Gastroesophageal sphincter (tissue), 4 donors: ENCODE data around the gene ANP32B. TPM values are rescaled to one million over a fixed set of nuclear protein-coding genes. Genes with fewer than 3 reads are reported as not detected.
"Not testable (repeated sequence)": the region's sequence is repeated elsewhere in the genome, so short reads cannot be mapped to it uniquely, and the experiment has no call there.

Experiments
- ATAC-seq: fragments of 150-250 bp; one replicate; pipeline ENCODE4 v1.9.1; 2016; ENCODE audit warnings: mild to moderate bottlenecking, moderate library complexity
- H3K27ac ChIP-seq, 4 donors: fragments of 200-600 bp; sonication (generic) in 3 of 4; 1 replicate in 3 of 4; 2 replicates in 1 of 4; pipeline ENCODE4 v1.5.1; 2016 to 2019
- H3K27me3 ChIP-seq: fragments of 200-600 bp; sonication (generic); one replicate; pipeline ENCODE4 v1.5.1; 2019
- H3K36me3 ChIP-seq, 2 donors: fragments of 200-600 bp; sonication (generic); one replicate each; pipeline ENCODE4 v1.5.1; 2019; ENCODE audit warnings: control low read depth in 1 of 2
- H3K4me1 ChIP-seq, 3 donors: fragments of 200-600 bp; sonication (generic); 1 replicate in 2 of 3; 2 replicates in 1 of 3; pipeline ENCODE4 v1.5.1; 2016 to 2019; ENCODE audit warnings: control low read depth in 2 of 3
- H3K4me3 ChIP-seq, 2 donors: fragments of 200-600 bp; sonication (generic); one replicate each; pipeline ENCODE4 v1.5.1; 2019; ENCODE audit warnings: mild to moderate bottlenecking in 1 of 2, moderate library complexity in 1 of 2
- H3K9me3 ChIP-seq, 3 donors: fragments of 200-600 bp; sonication (generic); one replicate each; pipeline ENCODE4 v1.5.1; 2017 to 2019; ENCODE audit warnings: control low read depth in 2 of 3
- EP300 ChIP-seq: sonication (generic); formaldehyde crosslinking; IDR thresholded peaks from one replicate; pipeline ENCODE4 v1.6.1; 2017; ENCODE audit warnings: antibody characterized with exemption, mild to moderate bottlenecking
- POLR2A ChIP-seq, 2 donors: fragments of 450-650 bp; IDR thresholded peaks; one replicate each; pipeline ENCODE4 v1.6.1; 2017; ENCODE audit warnings: antibody characterized with exemption in 2 of 2, mild to moderate bottlenecking in 2 of 2, moderate library complexity in 1 of 2
- POLR2AphosphoS5 ChIP-seq: sonication (generic); formaldehyde crosslinking; IDR thresholded peaks from one replicate; pipeline ENCODE4 v1.6.1; 2017; ENCODE audit warnings: antibody characterized with exemption
- WGBS, 2 donors: methylation state at CpG; one replicate each; pipeline ENCODE4 v1.1.5; 2018; ENCODE audit warnings: low coverage in 1 of 2; 5-methylcytosine and 5-hydroxymethylcytosine counted together
- total RNA-seq, 4 donors: library from RNA; depleted of rRNA; stranded (reverse); fragments of >200 nt; gene quantifications; one replicate each; pipeline ENCODE4 v1.1.0, GENCODE V29; 2016
- TF ChIP-seq, protein P1 (sequence below), 4 experiments: fragments of 200-600 bp in 2 of 4; fragments of 450-650 bp in 2 of 4; sonication (generic) in 1 of 4; IDR thresholded peaks; one replicate each; pipeline ENCODE4 v1.5.1; 2017 to 2019; ENCODE audit warnings: antibody characterized with exemption in 4 of 4, mild to moderate bottlenecking in 2 of 4, moderate library complexity in 2 of 4

ANP32B gene
- total RNA-seq, 4 donors from 2014 or later, result 33.0 to 41.0 (median 36.1) TPM

DNA sequence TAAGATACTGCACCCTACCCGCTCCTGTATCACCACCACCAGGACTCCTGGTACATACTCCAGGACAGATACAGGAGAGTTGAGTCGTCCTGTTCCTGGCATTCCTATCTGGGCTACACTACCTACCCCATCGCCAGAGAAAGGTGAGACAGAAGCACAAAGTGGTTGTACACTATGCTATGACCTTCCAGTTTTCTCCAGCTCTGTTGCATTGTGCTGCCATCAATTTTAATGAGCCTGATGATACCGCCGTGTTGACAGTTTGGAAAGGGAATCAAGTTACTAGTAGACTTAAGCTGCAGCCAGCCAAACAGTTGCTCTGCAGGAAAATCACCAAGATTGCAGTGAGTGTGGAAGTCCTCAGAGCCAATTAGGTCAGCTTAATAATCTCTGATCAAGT lies 35.2 kb downstream of the ANP32B start:
- H3K4me1 ChIP-seq, result no peaks in the 10 kb centered on the region
- no peak for TF ChIP-seq EP300
- TF ChIP-seq, protein P1, sequence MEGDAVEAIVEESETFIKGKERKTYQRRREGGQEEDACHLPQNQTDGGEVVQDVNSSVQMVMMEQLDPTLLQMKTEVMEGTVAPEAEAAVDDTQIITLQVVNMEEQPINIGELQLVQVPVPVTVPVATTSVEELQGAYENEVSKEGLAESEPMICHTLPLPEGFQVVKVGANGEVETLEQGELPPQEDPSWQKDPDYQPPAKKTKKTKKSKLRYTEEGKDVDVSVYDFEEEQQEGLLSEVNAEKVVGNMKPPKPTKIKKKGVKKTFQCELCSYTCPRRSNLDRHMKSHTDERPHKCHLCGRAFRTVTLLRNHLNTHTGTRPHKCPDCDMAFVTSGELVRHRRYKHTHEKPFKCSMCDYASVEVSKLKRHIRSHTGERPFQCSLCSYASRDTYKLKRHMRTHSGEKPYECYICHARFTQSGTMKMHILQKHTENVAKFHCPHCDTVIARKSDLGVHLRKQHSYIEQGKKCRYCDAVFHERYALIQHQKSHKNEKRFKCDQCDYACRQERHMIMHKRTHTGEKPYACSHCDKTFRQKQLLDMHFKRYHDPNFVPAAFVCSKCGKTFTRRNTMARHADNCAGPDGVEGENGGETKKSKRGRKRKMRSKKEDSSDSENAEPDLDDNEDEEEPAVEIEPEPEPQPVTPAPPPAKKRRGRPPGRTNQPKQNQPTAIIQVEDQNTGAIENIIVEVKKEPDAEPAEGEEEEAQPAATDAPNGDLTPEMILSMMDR (IDR thresholded peaks at IDR 0.05), result no peak
- TF ChIP-seq POLR2AphosphoS5, result no peak
- no peak for ATAC-seq
- WGBS, 2 donors, result 72 to 88% methylated on average over 3 to 5 of the region's 5 CpGs
- no peaks in the 10 kb centered on the region for H3K9me3 ChIP-seq
- H3K36me3 ChIP-seq, result peaks cover 0 to 88% of the 10 kb centered on the region in 2 donors
- no peaks in the 10 kb centered on the region for H3K27me3 ChIP-seq
- H3K4me3 ChIP-seq, result no peak overlapping the region
- no peak overlapping the region for H3K27ac ChIP-seq

DNA sequence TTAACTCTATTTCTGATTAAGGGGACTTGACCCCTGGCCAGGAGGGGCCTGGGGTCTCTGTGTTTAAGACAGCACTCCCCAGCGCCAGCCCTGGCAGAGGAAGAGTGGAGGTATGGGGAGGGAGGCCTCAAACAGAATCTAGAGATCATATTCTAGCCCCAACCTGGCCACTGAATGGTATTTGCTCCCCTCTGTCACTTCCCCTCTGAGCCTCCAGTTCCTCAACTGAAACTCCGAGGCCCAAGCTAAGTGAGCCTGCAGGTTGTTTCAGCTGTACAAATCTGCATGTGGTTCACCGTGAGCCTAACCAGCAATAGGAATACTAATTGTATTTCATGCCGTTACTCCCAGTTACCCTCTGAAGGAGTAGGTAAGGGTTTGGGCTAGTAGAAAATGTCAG lies 36.0 kb downstream of the ANP32B start:
- WGBS, 2 donors, result 80% methylated on average over 1 of the region's 4 CpGs; no CpG with 5 or more reads in 1 of the 2 donors

DNA sequence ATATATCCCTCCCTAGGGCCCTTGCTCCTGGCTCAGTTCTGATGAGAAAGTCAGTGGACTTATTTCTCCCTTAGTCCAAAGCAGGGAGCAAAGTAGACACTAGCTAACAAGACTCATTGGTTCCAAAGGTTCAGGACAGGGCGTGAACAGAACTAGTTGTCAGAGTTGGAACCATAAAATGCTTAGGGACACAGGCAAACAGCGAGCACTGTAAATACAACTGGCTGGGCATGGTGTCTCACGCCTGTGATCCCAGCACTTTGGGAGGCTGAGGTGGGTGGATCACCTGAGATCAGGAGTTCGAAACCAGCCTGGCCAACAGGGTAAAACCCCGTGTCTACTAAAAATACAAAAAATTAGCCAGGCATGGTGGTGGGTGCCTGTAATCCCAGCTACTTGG lies 36.7 kb downstream of the ANP32B start:
- no CpG with 5 or more reads among the region's 5 CpGs for WGBS, 2 donors
- not testable (repeated sequence) for H3K27me3 ChIP-seq, H3K9me3 ChIP-seq, ATAC-seq, H3K4me3 ChIP-seq, H3K27ac ChIP-seq, H3K4me1 ChIP-seq
- peaks cover 0 to 73% of the 10 kb centered on the region in 2 donors for H3K36me3 ChIP-seq

More for the DNA sequence above, 36.0 kb downstream of the ANP32B start:
- no peaks in the 10 kb centered on the region for H3K4me1 ChIP-seq
- H3K4me3 ChIP-seq, result no peak overlapping the region
- peaks cover 0 to 81% of the 10 kb centered on the region in 2 donors for H3K36me3 ChIP-seq
- no peak overlapping the region for H3K27ac ChIP-seq
- TF ChIP-seq POLR2AphosphoS5, result no peak
- TF ChIP-seq, protein P1 (IDR thresholded peaks at IDR 0.05), result no peak
- TF ChIP-seq EP300, result no peak
- no peak for TF ChIP-seq POLR2A (IDR thresholded peaks at IDR 0.05)
- no peaks in the 10 kb centered on the region for H3K9me3 ChIP-seq
- no peak for ATAC-seq
- H3K27me3 ChIP-seq, result no peaks in the 10 kb centered on the region

DNA sequence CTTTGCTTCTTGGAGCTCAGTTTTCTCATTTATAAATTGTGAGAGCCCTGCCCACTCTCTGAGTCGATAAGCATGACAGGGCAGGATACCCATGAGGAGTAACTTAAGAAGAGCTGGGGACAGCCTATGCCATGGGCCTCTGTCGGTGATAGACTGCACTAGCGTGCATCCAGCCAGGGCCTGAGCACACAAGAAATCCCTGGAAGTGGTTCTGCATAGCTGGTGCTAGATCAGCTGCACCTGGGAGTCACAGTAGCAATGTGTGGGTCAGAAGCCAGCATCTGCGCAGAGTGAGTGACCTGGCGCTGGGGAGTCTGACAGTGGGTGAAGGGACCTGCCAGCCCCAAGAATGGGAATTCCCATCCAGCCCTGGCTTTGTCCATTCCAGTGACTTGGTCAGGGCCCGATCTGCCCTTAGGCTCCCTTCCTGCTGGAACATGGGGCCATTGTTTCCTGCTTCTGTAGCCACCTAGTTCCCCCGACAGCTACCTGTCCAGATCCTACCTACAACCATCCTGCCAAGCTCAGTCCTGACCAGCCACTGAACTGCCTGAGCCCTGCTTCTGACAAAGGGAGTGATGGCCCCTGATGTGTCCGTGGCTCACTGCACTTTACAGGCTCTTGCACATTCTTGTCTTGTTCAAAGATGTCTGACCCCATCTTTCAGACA lies 37.5 kb downstream of the ANP32B start:
- Histone ChIP-seq H3K4me1 (no peaks in the 10 kb centered on the region), H3K27me3 (no peaks in the 10 kb centered on the region), H3K36me3 (peaks cover 0 to 66% of the 10 kb centered on the region in 2 donors), H3K27ac (no peak overlapping the region), H3K9me3 (no peaks in the 10 kb centered on the region), H3K4me3 (no peak overlapping the region)
- no peak for TF ChIP-seq POLR2A (IDR thresholded peaks at IDR 0.05)
- TF ChIP-seq EP300, result no peak
- no peak for TF ChIP-seq POLR2AphosphoS5
- TF ChIP-seq, protein P1 (IDR thresholded peaks at IDR 0.05), result no peak
- WGBS, 2 donors, result 100% methylated on average over 1 to 3 of the region's 8 CpGs
- ATAC-seq, result no peak

DNA sequence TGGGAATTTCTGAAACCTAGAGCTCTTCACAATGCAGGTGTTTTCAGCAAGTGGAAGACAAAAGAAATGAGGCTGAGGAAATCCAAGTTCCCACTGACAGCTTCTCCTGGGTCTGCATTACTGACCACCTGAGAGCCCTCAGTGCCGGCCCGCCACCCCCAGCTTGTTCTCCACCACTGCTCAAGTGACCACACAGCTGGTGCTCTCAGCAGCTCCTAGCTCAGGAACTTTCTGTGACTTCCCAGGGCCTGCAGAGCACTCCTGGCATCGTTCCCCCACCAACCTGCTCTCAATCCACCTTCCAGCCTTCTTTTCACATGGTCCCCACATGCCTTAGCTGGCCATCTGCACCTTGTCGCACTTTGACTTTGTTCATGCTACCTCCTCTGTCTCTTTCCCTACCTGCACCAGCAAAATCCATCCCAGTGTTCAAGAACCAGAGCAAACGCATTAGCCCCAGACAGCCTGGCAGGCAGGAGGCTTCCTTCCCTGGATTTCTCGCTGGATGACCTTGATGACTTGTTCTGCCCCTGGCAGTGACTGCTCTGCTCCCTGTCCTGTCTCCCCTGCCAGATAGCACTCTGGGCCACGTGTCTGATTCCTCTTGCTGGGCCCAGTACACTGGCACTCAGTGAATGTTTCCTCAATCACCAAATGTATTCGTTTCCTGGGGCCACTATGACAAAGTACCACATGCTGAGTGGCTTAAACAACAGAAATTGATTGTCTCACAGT lies 38.3 kb downstream of the ANP32B start:
- Histone ChIP-seq H3K27me3 (no peaks in the 10 kb centered on the region), H3K27ac (peak overlapping the region in 1 of 4 donors; percentile 14), H3K4me3 (no peak overlapping the region), H3K36me3 (peaks cover 0 to 57% of the 10 kb centered on the region in 2 donors), H3K4me1 (no peaks in the 10 kb centered on the region), H3K9me3 (no peaks in the 10 kb centered on the region)
- 70 to 87% methylated on average over 2 to 8 of the region's 8 CpGs for WGBS, 2 donors
- TF ChIP-seq, protein P1 (IDR thresholded peaks at IDR 0.05), result no peak
- TF ChIP-seq POLR2AphosphoS5 (no peak), POLR2A (IDR thresholded peaks at IDR 0.05) (no peak), EP300 (no peak)
- ATAC-seq, result no peak
